CD4-positive, alpha-beta T cell treated with Interleukin-4 for 1 hour (primary cell): ENCODE data around the gene PHF21B.

Experiments used
- DNase-seq, 2 donors: peaks; one replicate each; pipeline ENCODE4 v3.0.0-alpha.2; 2020 to 2022

Gene PHF21B

DNA sequence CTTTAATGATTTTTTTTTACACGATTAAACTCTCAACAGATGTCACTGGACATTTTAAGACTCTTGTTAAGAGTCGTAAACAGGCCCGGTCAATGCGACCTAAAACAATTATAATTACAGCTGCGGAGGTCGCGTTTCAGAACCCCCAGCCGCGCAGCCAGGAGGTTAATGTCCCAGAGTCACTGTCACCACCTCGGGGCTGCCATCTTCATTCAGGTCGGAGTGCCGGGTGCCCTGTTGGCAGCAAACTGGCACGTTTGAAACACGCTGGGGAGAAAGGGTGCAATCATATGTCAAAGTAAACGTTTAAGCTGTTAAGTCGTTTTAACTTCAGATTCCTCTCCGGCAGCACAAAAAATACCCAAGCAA is 711 bp upstream of the PHF21B start:
- DNase-seq: no peak

- no peak for DNase-seq
These were observed 827 bp downstream of the PHF21B start for GRCh38 chr22:45008751-45009605.

- DNase-seq: no peak
These were observed 1.6 kb downstream of the PHF21B start for GRCh38 chr22:45008186-45008681.

DNA sequence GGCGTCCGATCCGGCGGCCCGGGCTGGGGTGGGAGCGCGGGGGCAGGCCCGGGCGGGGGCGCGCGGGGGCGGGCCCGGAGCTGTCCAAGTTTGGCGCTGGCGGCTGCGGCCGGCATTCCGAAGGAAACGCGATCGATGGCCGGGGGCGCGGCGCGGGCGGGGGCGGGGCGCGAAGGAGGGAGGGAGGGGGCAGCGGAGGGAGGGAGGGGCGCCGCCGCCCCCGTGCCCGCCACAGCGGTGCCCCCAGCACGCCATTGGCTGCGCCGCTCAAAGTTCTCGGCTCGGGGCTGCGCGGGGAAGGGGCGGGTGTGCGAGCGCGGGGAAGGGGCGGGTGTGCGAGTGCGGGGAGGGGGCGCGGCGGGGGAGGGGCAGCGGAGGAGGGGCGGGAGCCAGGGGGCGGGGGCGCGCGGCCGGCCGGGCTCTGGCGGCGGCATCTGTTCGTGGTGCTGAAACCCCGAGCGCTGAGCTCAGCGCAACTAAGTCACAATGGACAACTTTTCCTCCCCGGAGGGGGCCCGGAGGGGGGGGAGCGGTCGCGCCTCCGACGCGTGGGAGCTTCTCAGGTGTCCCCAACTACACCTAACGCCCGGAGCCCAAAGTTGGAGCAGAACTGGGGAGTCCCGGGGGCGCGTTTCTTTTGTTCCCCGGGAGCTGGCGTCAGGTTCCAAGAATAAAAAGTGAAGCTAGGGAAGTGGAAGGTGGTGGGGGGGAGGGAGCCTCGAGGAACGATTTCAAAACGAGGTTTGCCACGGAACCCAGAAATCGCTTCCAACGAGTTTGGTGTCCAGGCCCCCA is 2.2 kb downstream of the PHF21B start:
- DNase-seq: no peak

GRCh38 chr22:45006964-45007390 is 2.8 kb downstream of the PHF21B start:
- no peak for DNase-seq

DNA sequence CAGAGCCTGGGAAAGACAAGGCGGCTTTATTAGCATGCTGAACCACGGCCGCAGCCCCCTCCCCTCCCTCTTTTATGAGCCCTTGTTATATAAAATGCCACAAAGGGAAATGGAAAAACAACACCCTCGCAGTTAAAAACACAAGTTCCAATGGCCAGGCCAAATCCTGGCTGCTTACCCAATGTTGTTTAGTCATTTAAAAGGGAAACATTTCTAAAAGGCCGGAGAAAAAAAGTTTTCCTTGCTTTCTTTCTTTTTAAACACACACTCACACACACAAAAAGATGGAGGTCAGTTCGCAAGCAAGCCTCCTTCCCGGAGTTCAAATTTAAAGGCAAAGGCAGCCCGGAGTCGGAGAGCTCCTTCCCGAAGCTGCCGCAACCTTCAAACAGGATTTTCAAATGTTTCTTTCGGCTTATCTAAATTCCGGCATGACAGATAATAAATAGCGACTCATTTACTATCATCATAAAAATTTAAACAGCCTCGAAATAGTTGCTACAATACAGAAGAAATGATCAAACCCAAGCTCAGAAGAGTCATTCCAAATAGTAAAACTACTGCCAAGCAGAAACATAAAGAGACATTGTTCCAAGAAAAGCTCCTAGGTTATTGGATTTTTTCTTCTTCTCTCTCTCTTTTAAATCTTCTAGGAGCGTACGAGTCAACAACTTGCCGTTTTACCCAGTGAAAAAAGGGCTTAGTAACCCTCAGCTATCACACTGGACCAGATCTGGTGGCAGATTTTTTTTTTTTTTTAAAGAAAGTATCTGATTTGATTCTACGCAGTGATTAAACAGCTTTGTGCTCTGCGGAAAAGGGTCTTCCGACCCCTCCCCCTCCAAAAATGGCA is 3.5 kb downstream of the PHF21B start:
- DNase-seq: no peak

- no peak for DNase-seq
These were observed 8.2 kb downstream of the PHF21B start for GRCh38 chr22:45001653-45002052.

DNA sequence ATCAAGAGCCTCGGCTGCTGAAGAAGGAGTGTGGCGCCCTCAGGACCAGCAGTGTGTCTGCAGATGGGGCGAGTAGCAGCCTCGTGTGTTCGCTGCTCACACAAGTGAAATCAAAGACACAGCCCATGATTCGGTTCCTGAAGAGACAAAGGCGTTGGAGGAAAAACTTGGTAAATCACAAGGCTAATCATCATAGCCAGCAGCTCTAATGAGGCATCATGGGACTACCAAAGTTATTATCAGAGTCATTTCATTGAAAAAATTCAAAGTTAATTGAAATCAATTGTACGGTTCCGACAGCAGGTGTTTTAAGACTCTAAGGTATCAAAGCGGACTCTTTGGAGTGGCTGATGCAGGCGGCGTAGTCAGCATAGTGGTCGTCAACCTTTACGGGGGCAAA is 9.5 kb downstream of the PHF21B start:
- DNase-seq: no peak

DNA sequence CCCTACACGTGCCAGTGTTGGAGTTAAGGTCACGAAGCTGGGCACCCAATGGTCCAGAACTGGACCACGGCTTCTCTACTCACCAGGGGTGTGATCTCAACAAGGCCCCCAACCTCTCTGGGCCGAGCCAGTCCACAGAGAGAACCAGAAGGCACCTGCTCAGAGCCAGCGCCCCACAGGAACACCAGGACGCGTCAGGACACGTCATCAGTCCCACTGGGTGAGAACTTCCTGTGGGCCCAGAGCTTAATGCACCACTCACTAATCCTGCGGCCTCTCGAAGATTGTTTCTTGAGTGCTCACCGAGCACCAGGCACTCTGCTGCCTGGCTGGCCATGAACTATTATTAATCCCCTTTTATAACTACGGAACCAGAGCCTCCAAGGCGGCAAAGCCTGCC is 10.1 kb downstream of the PHF21B start:
- no peak for DNase-seq

DNA sequence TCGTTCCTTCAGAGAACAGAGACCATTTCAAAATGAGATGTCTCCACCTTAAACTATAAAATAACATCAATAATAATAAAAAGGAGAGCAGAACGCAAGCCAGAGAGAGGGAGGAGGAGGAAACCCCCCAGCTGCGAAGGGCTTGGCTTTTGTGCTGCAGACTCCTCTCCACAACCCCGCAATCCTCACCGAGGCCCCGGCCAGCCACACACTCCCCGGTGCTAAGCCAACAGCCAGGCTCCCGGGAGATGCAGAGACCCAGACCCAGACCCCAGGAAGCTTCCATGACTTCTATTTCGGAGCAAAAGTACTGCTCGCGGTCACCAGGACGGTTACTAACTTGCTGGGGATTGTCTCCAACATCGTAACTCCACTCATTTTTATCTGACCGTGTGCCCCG is 10.6 kb downstream of the PHF21B start:
- DNase-seq: no peak

DNA sequence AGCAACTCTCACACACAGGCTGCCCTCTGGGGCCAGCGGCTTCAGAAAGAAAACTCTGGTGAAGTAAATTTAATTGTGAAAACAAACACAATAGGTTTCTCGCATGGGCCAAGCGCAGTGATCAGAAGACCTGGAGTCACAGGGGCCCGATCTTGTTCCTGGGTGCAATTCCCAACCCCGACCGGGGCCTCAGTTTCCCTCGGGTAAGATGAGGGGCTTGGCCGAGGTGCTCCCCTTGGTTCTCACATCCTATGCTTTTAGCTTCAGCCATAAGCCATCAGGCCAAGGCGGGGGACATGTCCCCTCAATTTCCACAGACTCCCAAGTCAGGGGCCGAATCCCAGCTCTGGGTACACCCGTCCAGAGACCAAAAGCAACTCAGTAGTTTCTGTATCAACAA is 11.5 kb downstream of the PHF21B start:
- no peak for DNase-seq

GRCh38 chr22:44997060-44997459 is 12.7 kb downstream of the PHF21B start:
- no peak for DNase-seq

DNA sequence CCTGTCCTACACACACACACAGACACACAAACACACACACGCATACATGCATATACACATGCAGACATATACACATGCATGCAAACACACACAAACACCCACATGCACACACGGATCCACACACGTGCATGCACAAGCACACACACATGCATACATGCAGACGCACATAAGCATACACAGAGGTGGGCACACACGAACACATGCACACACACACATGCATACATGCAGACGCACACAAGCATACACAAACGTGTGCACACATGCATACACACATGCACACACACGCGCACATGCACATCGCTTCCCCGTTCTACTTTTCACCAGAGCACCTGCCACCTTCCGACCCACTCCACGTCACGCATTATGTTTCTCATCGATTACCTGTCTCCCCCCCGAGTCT is 13.2 kb downstream of the PHF21B start:
- no peak for DNase-seq

DNA sequence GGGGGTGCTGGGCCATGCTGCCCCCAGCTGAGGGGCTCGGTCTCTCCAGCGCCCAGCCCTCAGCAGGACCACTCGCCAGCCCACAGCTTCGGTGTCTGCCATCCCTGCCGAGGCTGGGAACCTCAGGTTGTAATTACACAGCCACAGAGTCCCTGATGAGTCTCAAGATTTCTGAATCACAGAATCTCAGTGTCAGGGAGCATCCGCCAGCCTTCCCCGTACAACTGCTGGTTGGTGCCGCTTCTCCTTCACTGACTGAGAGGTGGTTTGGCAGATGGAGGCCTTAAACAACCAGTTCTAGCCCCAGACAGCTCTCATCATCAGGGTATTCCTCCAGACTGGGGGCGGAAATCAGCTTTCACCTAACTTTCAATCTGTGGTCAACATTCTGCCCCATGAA is 13.7 kb downstream of the PHF21B start:
- DNase-seq: no peak

DNA sequence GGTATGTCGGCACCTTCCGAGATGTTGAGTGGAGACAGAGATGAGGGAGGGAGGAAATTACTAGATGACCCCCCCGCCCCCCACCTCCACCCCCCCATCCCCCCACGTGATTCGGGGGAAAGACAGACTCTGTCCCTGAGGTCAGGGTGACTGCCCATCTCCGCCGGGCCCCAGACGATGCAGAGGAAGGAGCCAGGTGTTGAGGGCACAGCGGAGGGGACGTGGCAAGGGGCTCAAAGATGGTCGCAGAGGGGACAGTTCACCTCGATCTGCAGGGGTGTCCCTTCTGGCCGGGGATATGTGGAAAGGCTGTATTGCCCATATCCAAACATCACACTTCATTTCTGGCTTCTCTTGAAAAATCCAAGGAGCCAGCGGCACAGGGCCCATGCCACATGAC is 14.1 kb downstream of the PHF21B start:
- DNase-seq: no peak

DNA sequence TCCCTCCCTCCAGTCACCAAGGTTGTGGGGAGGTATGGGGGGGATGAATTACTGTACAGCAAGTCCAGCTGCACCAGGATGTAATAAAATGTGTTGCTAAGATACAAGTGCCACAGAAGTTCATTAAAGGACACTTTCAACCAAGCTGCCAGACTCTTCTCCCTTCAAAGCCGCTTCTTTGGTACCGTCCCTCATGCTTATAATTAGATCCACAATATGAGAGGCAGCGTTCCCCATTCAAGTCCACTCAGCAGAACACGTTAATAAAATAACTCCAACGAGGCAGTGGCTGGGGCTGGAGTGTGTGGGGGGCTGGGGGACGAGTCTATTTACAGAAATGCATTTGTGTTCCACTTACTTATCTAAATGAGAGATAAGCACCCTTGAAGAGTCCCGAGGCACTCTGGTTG is 14.7 kb downstream of the PHF21B start:
- DNase-seq: no peak

- DNase-seq: no peak
These were observed 15.3 kb downstream of the PHF21B start for GRCh38 chr22:44994399-44995104.

DNA sequence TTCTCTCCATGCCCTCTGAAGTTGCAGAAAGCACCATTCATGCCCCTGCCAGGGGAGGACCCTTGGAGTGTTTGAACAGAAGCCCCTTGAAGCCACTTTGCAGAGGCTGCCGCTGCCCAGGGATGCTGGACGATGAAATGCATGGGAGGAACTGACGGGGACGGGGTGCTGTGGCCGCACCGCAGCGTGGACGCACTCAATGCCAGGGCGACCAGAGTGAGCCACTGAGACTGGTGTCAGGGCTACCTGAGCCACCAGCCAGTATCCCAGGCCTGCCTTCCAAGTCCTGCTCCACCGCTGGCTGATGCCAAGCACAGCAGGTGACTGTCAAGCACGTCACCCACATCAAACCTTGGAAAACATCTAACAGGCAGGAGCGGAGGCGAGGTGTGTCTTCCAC is 17.6 kb downstream of the PHF21B start:
- DNase-seq: no peak

DNA sequence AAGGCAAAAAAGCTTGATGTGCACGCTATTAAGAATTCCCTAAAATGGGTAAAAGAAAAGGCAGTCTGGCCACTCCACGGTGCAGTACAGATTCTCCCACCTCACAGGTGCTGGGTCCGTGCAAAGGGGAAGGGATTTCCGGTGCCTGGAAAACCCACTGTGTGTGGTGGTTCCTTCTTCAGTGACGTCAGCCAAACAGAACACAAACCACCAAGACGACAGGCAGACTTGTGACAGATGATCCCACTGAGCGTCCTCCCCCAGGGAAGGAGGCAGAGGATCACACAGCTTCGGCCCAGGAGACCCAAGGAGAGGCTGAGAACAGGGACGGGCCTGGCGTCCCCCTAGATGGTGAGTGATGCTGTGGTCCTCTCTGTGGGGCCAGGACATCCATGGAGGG is 18.6 kb downstream of the PHF21B start:
- DNase-seq: no peak

- DNase-seq: no peak
These were observed 19.0 kb downstream of the PHF21B start for GRCh38 chr22:44990810-44991209.

GRCh38 chr22:44990328-44990727 is 19.5 kb downstream of the PHF21B start:
- no peak for DNase-seq

DNA sequence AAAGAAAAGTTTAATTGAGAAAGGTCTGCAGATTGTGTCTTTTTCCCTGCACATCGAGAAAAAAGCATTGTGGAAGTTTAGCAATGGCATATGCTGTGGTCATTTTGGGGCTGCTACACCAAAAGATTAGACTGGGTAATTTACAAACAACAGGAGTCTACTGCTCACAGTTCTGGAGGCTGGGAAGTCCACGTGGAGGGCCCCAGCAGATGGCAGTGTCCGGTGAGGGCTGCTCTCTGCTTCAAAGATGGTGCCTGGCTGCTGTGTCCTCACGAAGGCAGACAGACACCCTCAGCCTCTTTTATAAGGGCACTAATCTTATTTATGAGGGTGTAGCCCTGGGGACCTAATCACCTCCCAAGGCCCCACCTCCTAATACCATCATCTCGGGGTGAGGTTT is 21.1 kb downstream of the PHF21B start:
- DNase-seq: no peak

DNA sequence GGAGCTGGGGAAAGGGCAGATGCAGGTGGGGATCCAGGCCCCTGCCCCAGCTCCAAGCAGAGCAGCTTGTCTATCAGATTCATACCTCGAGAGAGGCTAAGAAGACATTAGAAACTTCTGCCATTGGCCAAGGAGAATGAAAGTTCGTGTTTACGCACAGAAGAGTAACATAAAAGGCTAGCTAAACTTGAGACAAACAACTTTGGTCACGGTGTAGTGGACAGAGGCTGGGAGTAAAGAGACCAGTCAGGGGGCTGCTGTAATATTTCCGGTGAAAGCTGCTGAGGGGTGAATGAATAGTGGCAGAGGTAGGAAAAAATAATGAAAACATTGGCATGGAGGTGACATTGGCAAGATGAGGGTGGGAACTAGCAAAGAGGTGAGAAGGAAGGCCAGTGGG is 22.9 kb downstream of the PHF21B start:
- DNase-seq: no peak
